H1 (cell line): ENCODE data around the gene NOC2L. TPM values are rescaled to one million over a fixed set of nuclear protein-coding genes. Genes with fewer than 3 reads are reported as not detected.

ENCODE experiments used
- CTCF ChIA-PET: fragments of 300-600 bp; sonication (Branson Sonifier 250); formaldehyde crosslinking; loops from one replicate; lab custom pipeline; 2021; ENCODE audit not compliant: partially characterized antibody; lab: Charles Lee
- POLR2A ChIA-PET: fragments of 300-600 bp; sonication (Branson Sonifier 250); formaldehyde crosslinking; loops from one replicate; lab custom pipeline; 2021; ENCODE audit warnings: inconsistent platforms; ENCODE audit not compliant: partially characterized antibody; lab: Charles Lee
- DNase-seq, 2 experiments: peaks; one replicate each; pipeline versions ENCODE4 v3.0.0 to v3.0.0-alpha.2; 2010 to 2022; ENCODE audit warnings: low spot score in 2 of 2, low read depth in 1 of 2, mixed read lengths in 1 of 2
- FAIRE-seq: peaks from 2 replicates; lab custom pipeline; 2011; peaks lifted over from hg19 to GRCh38; lab: Jason Lieb, UNC
- H2AFZ ChIP-seq: 2 replicates; pipeline ENCODE4 v1.8.1; 2012; ENCODE audit warnings: low read length, inconsistent platforms
- H2AK5ac ChIP-seq: 2 replicates; pipeline ENCODE4 v1.6.1; 2013; ENCODE audit warnings: low read depth, low read length
- H2BK120ac ChIP-seq: replicated peaks from 2 replicates; pipeline ENCODE3; 2013; ENCODE audit warnings: low read depth, low read length, inconsistent platforms
- H2BK12ac ChIP-seq: 2 replicates; pipeline ENCODE4 v1.6.1; 2013; ENCODE audit warnings: low read depth, low read length
- H2BK15ac ChIP-seq: 2 replicates; pipeline ENCODE4 v1.6.1; 2013; ENCODE audit warnings: low read length
- H2BK20ac ChIP-seq: 2 replicates; pipeline ENCODE4 v1.6.1; 2013; ENCODE audit warnings: low read length
- H2BK5ac ChIP-seq: 2 replicates; pipeline ENCODE4 v1.6.1; 2013; ENCODE audit warnings: low read depth, low read length
- H3K14ac ChIP-seq: 2 replicates; pipeline ENCODE4 v1.6.1; 2013; ENCODE audit warnings: inconsistent platforms; ENCODE audit not compliant: insufficient read length
- H3K18ac ChIP-seq: 2 replicates; pipeline ENCODE4 v1.6.1; 2013; ENCODE audit warnings: low read length; ENCODE audit errors: extremely low read depth
- H3K23ac ChIP-seq: 2 replicates; pipeline ENCODE4 v1.6.1; 2013; ENCODE audit warnings: inconsistent platforms; ENCODE audit not compliant: insufficient read length
- H3K23me2 ChIP-seq: 2 replicates; pipeline ENCODE4 v1.6.1; 2013; ENCODE audit warnings: low read depth, low read length
- H3K27ac ChIP-seq: 2 replicates; pipeline ENCODE4 v1.6.1; 2011; ENCODE audit warnings: low read depth, low read length, inconsistent platforms
- H3K27me3 ChIP-seq, 4 experiments: replicated peaks in 1 of 4; 1 replicate in 1 of 4; 2 replicates in 3 of 4; pipeline versions ENCODE4 v1.6.1 to v1.8.1; 2011 to 2013; ENCODE audit warnings: low read length in 3 of 4, mild to moderate bottlenecking in 3 of 4, inconsistent platforms in 2 of 4, mixed read lengths in 2 of 4, moderate library complexity in 1 of 4; ENCODE audit not compliant: control insufficient read depth in 3 of 4, insufficient read depth in 3 of 4; ENCODE audit errors: extremely low read depth in 1 of 4
- H3K36me3 ChIP-seq, 4 experiments: 2 replicates each; pipeline versions ENCODE4 v1.6.1 to v1.8.1; 2011 to 2013; ENCODE audit warnings: mild to moderate bottlenecking in 4 of 4, low read length in 3 of 4, moderate library complexity in 2 of 4, control low read depth in 1 of 4, inconsistent platforms in 1 of 4; ENCODE audit not compliant: insufficient read depth in 4 of 4, control insufficient read depth in 2 of 4
- H3K4ac ChIP-seq: replicated peaks from 2 replicates; pipeline ENCODE3; 2013; ENCODE audit warnings: low read length, low read depth, mixed read lengths, inconsistent platforms; ENCODE audit not compliant: insufficient read length
- H3K4me1 ChIP-seq, 4 experiments: replicated peaks in 1 of 4; 1 replicate in 1 of 4; 2 replicates in 3 of 4; pipeline versions ENCODE4 v1.6.1 to v1.8.1; 2011 to 2013; ENCODE audit warnings: low read length in 3 of 4, inconsistent platforms in 2 of 4, mixed read lengths in 1 of 4; ENCODE audit not compliant: insufficient read depth in 4 of 4, control insufficient read depth in 3 of 4
- H3K4me2 ChIP-seq, 2 experiments: 2 replicates each; pipeline versions ENCODE4 v1.6.1 to v1.8.1; 2011 to 2013; ENCODE audit warnings: low read depth in 2 of 2, low read length in 2 of 2, control low read depth in 1 of 2, inconsistent platforms in 1 of 2, mild to moderate bottlenecking in 1 of 2; ENCODE audit not compliant: insufficient read depth in 1 of 2
- H3K4me3 ChIP-seq, 4 experiments: fragments of 200-600, 300-600 bp in 1 of 4; sonication (generic), shearing (Covaris generic), sonication (Bioruptor Twin) in 1 of 4; 2 replicates each; pipeline versions ENCODE4 v1.5.1 to v1.8.1; 2011 to 2016; ENCODE audit warnings: low read length in 4 of 4, low read depth in 3 of 4, control low read depth in 2 of 4, inconsistent platforms in 2 of 4, mild to moderate bottlenecking in 2 of 4, mixed read lengths in 1 of 4, moderate library complexity in 1 of 4; ENCODE audit not compliant: insufficient read depth in 2 of 4; ENCODE audit errors: extremely low read depth in 1 of 4
- H3K56ac ChIP-seq: replicated peaks from 2 replicates; pipeline ENCODE3; 2013; ENCODE audit warnings: low read depth, mild to moderate bottlenecking, mixed read lengths, low read length, inconsistent platforms; ENCODE audit not compliant: insufficient read length
- H3K79me1 ChIP-seq: 2 replicates; pipeline ENCODE4 v1.6.1; 2013; ENCODE audit warnings: low read depth, low read length, control low read depth
- H3K79me2 ChIP-seq, 2 experiments: 2 replicates each; pipeline versions ENCODE4 v1.6.1 to v1.8.1; 2012 to 2013; ENCODE audit warnings: low read length in 2 of 2, mild to moderate bottlenecking in 2 of 2, inconsistent platforms in 1 of 2; ENCODE audit not compliant: insufficient read depth in 2 of 2, control insufficient read depth in 1 of 2
- H3K9ac ChIP-seq, 4 experiments: replicated peaks in 1 of 4; 1 replicate in 1 of 4; 2 replicates in 3 of 4; pipeline versions ENCODE4 v1.6.1 to v1.8.1; 2011 to 2013; ENCODE audit warnings: low read depth in 3 of 4, low read length in 3 of 4, control low read depth in 2 of 4, mild to moderate bottlenecking in 2 of 4, moderate library complexity in 2 of 4, inconsistent platforms in 1 of 4; ENCODE audit errors: extremely low read depth in 1 of 4
- H3K9me3 ChIP-seq, 2 experiments: 2 replicates each; pipeline versions ENCODE4 v1.6.1 to v1.8.1; 2012 to 2013; ENCODE audit warnings: mild to moderate bottlenecking in 2 of 2, moderate library complexity in 2 of 2, control low read depth in 1 of 2, inconsistent platforms in 1 of 2, low read depth in 1 of 2, low read length in 1 of 2, mixed read lengths in 1 of 2; ENCODE audit not compliant: insufficient read depth in 2 of 2
- H4K20me1 ChIP-seq, 2 experiments: replicated peaks in 1 of 2; 2 replicates each; pipeline versions ENCODE3 to v1.8.1; 2011 to 2013; ENCODE audit warnings: inconsistent platforms in 2 of 2, low read length in 2 of 2, mild to moderate bottlenecking in 1 of 2; ENCODE audit not compliant: insufficient read depth in 2 of 2, control insufficient read depth in 1 of 2
- H4K5ac ChIP-seq: 2 replicates; pipeline ENCODE4 v1.6.1; 2013; ENCODE audit warnings: low read length, low read depth, mixed read lengths, inconsistent platforms; ENCODE audit not compliant: insufficient read length
- H4K8ac ChIP-seq: 2 replicates; pipeline ENCODE4 v1.8.0; 2013; ENCODE audit warnings: mild to moderate bottlenecking, moderate library complexity, low read length, inconsistent platforms; ENCODE audit not compliant: insufficient read depth; ENCODE audit errors: extremely low read depth
- H4K91ac ChIP-seq: replicated peaks from 2 replicates; pipeline ENCODE3; 2013; ENCODE audit warnings: low read length, mixed read lengths, inconsistent platforms; ENCODE audit not compliant: insufficient read length
- ASH2L ChIP-seq: fragments of 200-600, 300-600 bp; sonication (generic); IDR thresholded peaks from one replicate; pipeline ENCODE4 v1.7.1; 2017; ENCODE audit warnings: low read length
- CREB1 ChIP-seq: IDR thresholded peaks from 2 replicates; pipeline ENCODE4 v1.6.1; 2012; ENCODE audit warnings: inconsistent platforms
- EGR1 ChIP-seq: IDR thresholded peaks from 2 replicates; pipeline ENCODE4 v1.6.1; 2011; ENCODE audit warnings: low read depth, low read length, borderline replicate concordance
- HDAC6 ChIP-seq: IDR thresholded peaks from one replicate; pipeline ENCODE4 v1.7.1; 2012; ENCODE audit warnings: low read depth, mild to moderate bottlenecking, inconsistent platforms, low read length, moderate library complexity
- POU5F1 ChIP-seq: IDR thresholded peaks from 2 replicates; pipeline ENCODE4 v1.6.1; 2011; ENCODE audit warnings: low read depth, mild to moderate bottlenecking, low read length, moderate library complexity
- TBP ChIP-seq: IDR thresholded peaks from 2 replicates; pipeline ENCODE4 v1.6.1; 2011; ENCODE audit warnings: low read depth, low read length, improper control_type of control experiment
- TEAD4 ChIP-seq: IDR thresholded peaks from 2 replicates; pipeline ENCODE4 v1.6.1; 2012; ENCODE audit warnings: low read depth, low read length, inconsistent platforms, mixed read lengths
- YY1 ChIP-seq: IDR thresholded peaks from 2 replicates; pipeline ENCODE4 v1.6.1; 2011; ENCODE audit warnings: low read depth, mild to moderate bottlenecking, low read length
- ZNF274 ChIP-seq: IDR thresholded peaks from 2 replicates; pipeline ENCODE4 v1.7.0; 2012; ENCODE audit warnings: low read length, borderline replicate concordance; ENCODE audit errors: extremely low read depth
- WGBS, 2 experiments: shearing (Covaris generic) in 1 of 2; methylation state at CpG; one replicate each; pipeline versions ENCODE4 v1.1.6 to v1.1.7; 2013 to 2015; ENCODE audit warnings: low lambda C conversion rate in 2 of 2, mixed read lengths in 2 of 2, inconsistent platforms in 1 of 2, low coverage in 1 of 2, missing lambda C conversion rate in 1 of 2; ENCODE audit not compliant: insufficient replicate concordance in 2 of 2, insufficient coverage in 1 of 2, insufficient read length in 1 of 2; ENCODE audit errors: extremely low coverage in 1 of 2, missing lambda C conversion rate in 1 of 2; 5-methylcytosine and 5-hydroxymethylcytosine counted together
- polyA plus RNA-seq, 7 experiments: library from polyadenylated mRNA; depleted of rRNA in 3 of 7; stranded (reverse) in 5 of 7; unstranded in 2 of 7; fragments of >200 nt in 5 of 7; fragments of 200-250 nt in 2 of 7; gene quantifications; 1 replicate in 5 of 7; 2 replicates in 1 of 7; 4 replicates in 1 of 7; pipeline versions ENCODE4 v1.2.1 to v1.2.3, GENCODE V29; 2011 to 2013; ENCODE audit warnings: missing spikeins in 2 of 7, mixed read lengths in 2 of 7
- total RNA-seq: library from RNA; stranded (reverse); fragmentation: NEBNext Ultra II Directional; extraction: Animal tissue kit (Norgen Biotek cat#: 25700); gene quantifications from 2 replicates; pipeline ENCODE4 v1.2.1, GENCODE V29; 2021
- TF ChIP-seq, protein P1 (sequence below): IDR thresholded peaks from 2 replicates; pipeline ENCODE4 v1.6.1; 2011; ENCODE audit warnings: low read depth, mild to moderate bottlenecking, low read length; ENCODE audit not compliant: insufficient read depth

Gene NOC2L
- total and polyA plus RNA-seq, 2 of the 8 experiments (the other 6 are each of a cell fraction or from before 2014, with no cell fraction given), result 74.7 to 130 TPM

DNA sequence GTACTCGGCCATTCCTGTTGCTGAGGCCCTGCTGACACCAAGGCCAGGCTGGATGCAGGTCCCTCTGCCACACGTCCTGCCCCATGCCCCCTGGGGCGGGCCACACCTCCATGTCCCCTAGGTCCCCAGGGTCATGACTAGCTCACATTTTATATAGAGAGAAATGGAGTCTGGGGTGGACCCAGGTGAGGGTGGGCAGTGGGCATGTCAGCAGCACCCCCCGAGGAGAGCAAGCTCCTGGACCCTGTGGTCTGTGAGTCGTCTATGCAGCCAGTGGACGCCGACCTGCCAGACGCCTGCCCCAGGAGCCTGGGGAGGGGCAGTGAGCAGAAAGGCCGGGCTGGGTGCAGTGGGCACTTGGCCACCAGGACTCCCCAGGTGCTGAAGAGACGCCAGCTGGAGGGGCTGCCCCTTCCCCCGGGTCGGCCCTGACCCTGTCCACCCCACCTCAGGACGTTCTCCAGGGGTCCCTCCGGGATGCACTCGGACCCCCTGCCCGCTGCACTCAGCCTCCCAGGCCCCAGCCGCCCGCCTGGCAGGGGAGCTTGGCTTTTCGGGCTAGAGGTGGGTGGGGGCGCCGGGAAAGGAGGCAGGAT lies 19.4 kb downstream of the NOC2L start:
- POLR2A ChIA-PET, result interaction anchor here (1.0 to 9.5 kb wide), 8 partner anchors 9 to 57 kb away, joined by 3 to 65 read pairs (median 12); partner anchors contain the start of genes NOC2L and SAMD11
- Histone ChIP-seq H2AK5ac (no peak overlapping the region), H2BK5ac (no peak overlapping the region), H4K8ac (no peak overlapping the region), H4K5ac (no peak overlapping the region), H3K79me1 (no peaks in the 10 kb centered on the region), H3K4me1 (peaks cover 5 to 47% (median 30%) of the 10 kb centered on the region in 4 experiments), H3K4me3 (peak overlapping the region in 1 of 4 experiments; percentile 42; a peak in 1 of 8 replicates), H3K14ac (no peak overlapping the region), H3K36me3 (peaks cover 0 to 4% (median under 1%) of the 10 kb centered on the region in 4 experiments; a peak in 2 of 8 replicates), H3K23ac (no peak overlapping the region), H3K23me2 (peaks cover 7% of the 10 kb centered on the region; the same call in 1 of the 2 replicates), H2BK15ac (no peak overlapping the region), H4K91ac (no peak overlapping the region), H3K18ac (no peak overlapping the region; the same call in 1 of the 2 replicates), H2BK12ac (peak overlapping the region; percentile 60; the same call in 1 of the 2 replicates), H3K56ac (no peak overlapping the region), H3K9ac (no peak overlapping the region), H3K9me3 (no peaks in the 10 kb centered on the region), H3K79me2 (no peaks in the 10 kb centered on the region), H3K4me2 (peak overlapping the region; percentile 45 to 71), H3K4ac (no peak overlapping the region), H2AFZ (no peak overlapping the region), H3K27me3 (peaks cover 75 to 86% (median 84%) of the 10 kb centered on the region in 4 experiments), H2BK120ac (no peak overlapping the region), H3K27ac (no peak overlapping the region), H4K20me1 (peaks cover 16 to 35% of the 10 kb centered on the region in 2 experiments), H2BK20ac (no peak overlapping the region)
- DNase-seq, result no peak
- no peak for FAIRE-seq
- CTCF ChIA-PET, result interaction anchor here (0.9 to 5.3 kb wide), 11 partner anchors 10 to 161 kb away, joined by 3 to 45 read pairs (median 9); no protein-coding TSS in a partner anchor
- 18% methylated on average over 14 of the region's 21 CpGs; no CpG with 5 or more reads in 1 of the 2 experiments for WGBS, 2 experiments
- TF ChIP-seq ZNF274 (no peak), POU5F1 (no peak), EGR1 (no peak), HDAC6 (no peak), ASH2L (no peak), CREB1 (no peak), YY1 (no peak), TEAD4 (no peak), TBP (no peak)
- TF ChIP-seq, protein P1, sequence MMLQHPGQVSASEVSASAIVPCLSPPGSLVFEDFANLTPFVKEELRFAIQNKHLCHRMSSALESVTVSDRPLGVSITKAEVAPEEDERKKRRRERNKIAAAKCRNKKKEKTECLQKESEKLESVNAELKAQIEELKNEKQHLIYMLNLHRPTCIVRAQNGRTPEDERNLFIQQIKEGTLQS, result no peak
